CD4-positive, alpha-beta memory T cell (primary cell): ENCODE data around the gene DDX49. TPM values are rescaled to one million over a fixed set of nuclear protein-coding genes. Genes with fewer than 3 reads are reported as not detected.

ENCODE experiments used
- CTCF ChIA-PET: fragments of 350-600 bp; sonication (Branson Sonifier 250); formaldehyde crosslinking; loops from one replicate; lab custom pipeline; 2021; ENCODE audit warnings: inconsistent platforms; ENCODE audit not compliant: partially characterized antibody; lab: Charles Lee
- POLR2A ChIA-PET: fragments of 350-600 bp; sonication (Branson Sonifier 250); formaldehyde crosslinking; loops from one replicate; lab custom pipeline; 2021; ENCODE audit not compliant: partially characterized antibody; lab: Charles Lee
- DNase-seq, 5 donors: peaks; one replicate each; pipeline versions ENCODE4 v3.0.0 to v3.0.0-alpha.2; 2020 to 2022; ENCODE audit warnings: mixed read lengths in 1 of 5
- H3K27ac ChIP-seq: one replicate; pipeline ENCODE4 v1.7.0; 2013; ENCODE audit warnings: low read depth, low read length
- H3K27me3 ChIP-seq: 2 replicates; pipeline ENCODE4 v1.7.0; 2013; ENCODE audit warnings: mild to moderate bottlenecking, low read length, moderate library complexity; ENCODE audit not compliant: insufficient read depth
- H3K36me3 ChIP-seq: 2 replicates; pipeline ENCODE4 v1.7.0; 2013; ENCODE audit warnings: mild to moderate bottlenecking, low read length, moderate library complexity; ENCODE audit not compliant: insufficient read depth
- H3K4me1 ChIP-seq: 2 replicates; pipeline ENCODE4 v1.7.0; 2013; ENCODE audit warnings: mild to moderate bottlenecking, low read length, moderate library complexity; ENCODE audit not compliant: insufficient read depth
- H3K4me3 ChIP-seq, 2 donors: one replicate each; pipeline ENCODE4 v1.7.0; 2013; ENCODE audit warnings: low read length in 2 of 2, mild to moderate bottlenecking in 1 of 2
- H3K9me3 ChIP-seq, 2 donors: one replicate each; pipeline ENCODE4 v1.7.0; 2013; ENCODE audit warnings: low read length in 2 of 2, control low read depth in 1 of 2; ENCODE audit not compliant: control insufficient read depth in 1 of 2
- H3K27ac Mint-ChIP-seq, 7 donors: one replicate each; pipeline ENCODE4 v1.8.0; 2020 to 2021; ENCODE audit warnings: mixed read lengths in 7 of 7, mild to moderate bottlenecking in 6 of 7, inconsistent platforms in 3 of 7, moderate library complexity in 3 of 7
- H3K27me3 Mint-ChIP-seq, 2 donors: one replicate each; pipeline ENCODE4 v1.8.0; 2020 to 2021; ENCODE audit warnings: mixed read lengths in 2 of 2
- H3K36me3 Mint-ChIP-seq, 2 donors: one replicate each; pipeline ENCODE4 v1.8.0; 2020 to 2021; ENCODE audit warnings: mixed read lengths in 2 of 2, inconsistent platforms in 1 of 2, mild to moderate bottlenecking in 1 of 2
- H3K4me1 Mint-ChIP-seq, 4 donors: one replicate each; pipeline ENCODE4 v1.8.0; 2020 to 2021; ENCODE audit warnings: mixed read lengths in 4 of 4, mild to moderate bottlenecking in 1 of 4
- H3K4me3 Mint-ChIP-seq, 8 donors: one replicate each; pipeline ENCODE4 v1.8.0; 2020 to 2021; ENCODE audit warnings: mixed read lengths in 8 of 8, mild to moderate bottlenecking in 7 of 8, moderate library complexity in 6 of 8, inconsistent platforms in 3 of 8
- H3K9me3 Mint-ChIP-seq, 8 donors: one replicate each; pipeline ENCODE4 v1.8.0; 2020 to 2021; ENCODE audit warnings: mixed read lengths in 8 of 8, mild to moderate bottlenecking in 5 of 8, inconsistent platforms in 3 of 8, moderate library complexity in 1 of 8
- intact Hi-C: fragments of 100-400 bp; cut with micrococcal nuclease; formaldehyde crosslinking; loops from one replicate; pipeline ENCODE4 v1.15.1; 2023
- polyA plus RNA-seq, 2 donors: library from polyadenylated mRNA; unstranded; fragments of 300-500 nt; fragmentation: Illumina TruSeq; gene quantifications; one replicate each; pipeline ENCODE4 v1.2.3, GENCODE V29; 2021
- total RNA-seq, 2 experiments: library from RNA; stranded (reverse); gene quantifications; one replicate each; pipeline ENCODE4 v1.2.3, GENCODE V29; 2021

Gene DDX49
- total and polyA plus RNA-seq, 4 experiments from 2014 or later, result 20.7 to 43.6 (median 36.5) TPM

DNA sequence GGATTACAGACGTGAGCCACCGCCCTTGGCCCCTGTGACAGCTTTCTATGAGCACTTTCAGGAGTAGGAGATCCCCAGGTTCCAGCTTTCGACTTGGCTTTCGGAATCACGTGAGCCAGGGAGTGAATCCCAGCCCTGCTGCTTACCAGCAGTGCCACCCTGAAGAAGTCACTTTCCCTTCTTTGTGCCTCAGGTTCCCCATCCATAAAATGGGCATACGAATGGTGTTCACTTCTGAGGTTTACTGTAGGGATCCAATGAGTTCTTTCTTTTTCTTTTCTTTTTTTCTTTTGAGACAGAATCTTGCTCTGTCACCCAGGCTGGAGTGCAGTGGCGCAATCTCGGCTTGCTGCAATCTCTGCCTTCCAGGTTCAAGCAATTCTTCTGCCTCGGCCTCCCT, 25.8 kb downstream of the DDX49 start:
- CTCF ChIA-PET, result no interaction called here
- Histone ChIP-seq H3K27me3 (peaks cover 11% of the 10 kb centered on the region), H3K36me3 (no peaks in the 10 kb centered on the region), H3K9me3 (no peaks in the 10 kb centered on the region), H3K27ac (no peak overlapping the region), H3K4me1 (peaks cover 11% of the 10 kb centered on the region), H3K4me3 (no peak overlapping the region)
- H3K27ac Mint-ChIP-seq, result no peak overlapping the region
- POLR2A ChIA-PET, result no interaction called here
- H3K4me3 Mint-ChIP-seq, result no peak overlapping the region
- no peaks in the 10 kb centered on the region for H3K36me3 Mint-ChIP-seq
- no peak for DNase-seq
- no peaks in the 10 kb centered on the region for H3K9me3 Mint-ChIP-seq
- intact Hi-C loops, result no loop called here
- H3K27me3 Mint-ChIP-seq, result peaks cover 1 to 12% of the 10 kb centered on the region in 2 donors
- peaks cover 3 to 25% (median 5%) of the 10 kb centered on the region in 4 donors for H3K4me1 Mint-ChIP-seq

DNA sequence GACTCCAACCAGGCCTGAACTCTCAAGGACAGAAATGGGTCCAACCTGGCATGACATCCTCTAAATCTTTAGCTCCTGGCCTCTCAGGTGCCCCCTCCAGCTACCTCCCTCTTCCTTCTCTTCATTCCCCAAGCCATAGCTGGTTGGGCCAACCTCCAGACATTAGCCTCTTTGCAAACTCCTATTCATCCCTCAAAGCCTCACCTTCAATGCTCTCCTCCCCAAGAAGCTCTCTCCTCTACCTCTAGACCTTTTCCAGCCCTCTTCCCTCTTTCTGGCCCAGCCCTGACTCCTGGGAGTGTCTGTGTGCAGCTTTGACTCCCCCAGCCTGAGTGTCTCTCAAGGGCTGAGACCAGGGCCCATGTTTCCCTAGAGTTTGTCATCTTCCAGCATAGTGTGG, 26.8 kb downstream of the DDX49 start:
- DNase-seq, result no peak
- Histone ChIP-seq H3K4me1 (peaks cover 5% of the 10 kb centered on the region), H3K36me3 (no peaks in the 10 kb centered on the region), H3K9me3 (no peaks in the 10 kb centered on the region), H3K4me3 (no peak overlapping the region), H3K27ac (no peak overlapping the region), H3K27me3 (peaks cover 7% of the 10 kb centered on the region)
- H3K9me3 Mint-ChIP-seq, result no peaks in the 10 kb centered on the region
- ChIA-PET POLR2A (no interaction called here), CTCF (no interaction called here)
- peak overlapping the region in 1 of 7 donors; percentile 1 for H3K27ac Mint-ChIP-seq
- no peaks in the 10 kb centered on the region for H3K36me3 Mint-ChIP-seq
- intact Hi-C loops, result no loop called here
- peaks cover 2 to 24% (median 5%) of the 10 kb centered on the region in 4 donors for H3K4me1 Mint-ChIP-seq
- H3K27me3 Mint-ChIP-seq, result peaks cover 1 to 10% of the 10 kb centered on the region in 2 donors
- H3K4me3 Mint-ChIP-seq, result peak overlapping the region in 1 of 8 donors; percentile 48

DNA sequence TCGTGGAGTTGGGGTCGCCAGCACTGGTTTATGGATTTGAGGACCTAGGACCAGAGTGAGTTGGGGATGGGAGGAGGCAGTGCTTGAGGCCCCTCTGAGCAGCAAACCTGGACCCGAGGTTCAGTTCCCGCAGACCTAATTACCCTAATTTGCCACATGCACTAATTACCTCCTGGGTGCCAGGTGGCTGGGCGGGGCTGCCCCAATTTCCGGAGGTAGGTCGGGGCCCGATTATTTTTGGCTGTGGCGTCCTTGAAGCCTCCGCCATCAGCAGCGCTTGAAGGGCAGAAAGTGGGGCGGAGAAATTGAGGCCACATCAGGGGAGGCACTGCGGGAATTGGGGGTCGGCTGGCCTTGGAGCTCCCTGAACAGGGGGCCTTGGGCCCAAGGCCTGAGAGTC, 27.4 kb downstream of the DDX49 start:
- Mint-ChIP-seq H3K36me3 (no peaks in the 10 kb centered on the region), H3K27me3 (peaks cover 0 to 8% of the 10 kb centered on the region in 2 donors), H3K27ac (peak overlapping the region in 4 of 7 donors; percentile 22 to 69 (median 57)), H3K4me1 (peaks cover 2 to 18% (median 5%) of the 10 kb centered on the region in 4 donors), H3K4me3 (peak overlapping the region in 3 of 8 donors; percentile 15 to 51 (median 41)), H3K9me3 (no peaks in the 10 kb centered on the region)
- Histone ChIP-seq H3K36me3 (no peaks in the 10 kb centered on the region), H3K9me3 (no peaks in the 10 kb centered on the region), H3K27ac (no peak overlapping the region), H3K27me3 (peaks cover 1% of the 10 kb centered on the region), H3K4me3 (no peak overlapping the region), H3K4me1 (no peaks in the 10 kb centered on the region)
- ChIA-PET CTCF (no interaction called here), POLR2A (no interaction called here)
- intact Hi-C loops, result no loop called here
- DNase-seq, result no peak

DNA sequence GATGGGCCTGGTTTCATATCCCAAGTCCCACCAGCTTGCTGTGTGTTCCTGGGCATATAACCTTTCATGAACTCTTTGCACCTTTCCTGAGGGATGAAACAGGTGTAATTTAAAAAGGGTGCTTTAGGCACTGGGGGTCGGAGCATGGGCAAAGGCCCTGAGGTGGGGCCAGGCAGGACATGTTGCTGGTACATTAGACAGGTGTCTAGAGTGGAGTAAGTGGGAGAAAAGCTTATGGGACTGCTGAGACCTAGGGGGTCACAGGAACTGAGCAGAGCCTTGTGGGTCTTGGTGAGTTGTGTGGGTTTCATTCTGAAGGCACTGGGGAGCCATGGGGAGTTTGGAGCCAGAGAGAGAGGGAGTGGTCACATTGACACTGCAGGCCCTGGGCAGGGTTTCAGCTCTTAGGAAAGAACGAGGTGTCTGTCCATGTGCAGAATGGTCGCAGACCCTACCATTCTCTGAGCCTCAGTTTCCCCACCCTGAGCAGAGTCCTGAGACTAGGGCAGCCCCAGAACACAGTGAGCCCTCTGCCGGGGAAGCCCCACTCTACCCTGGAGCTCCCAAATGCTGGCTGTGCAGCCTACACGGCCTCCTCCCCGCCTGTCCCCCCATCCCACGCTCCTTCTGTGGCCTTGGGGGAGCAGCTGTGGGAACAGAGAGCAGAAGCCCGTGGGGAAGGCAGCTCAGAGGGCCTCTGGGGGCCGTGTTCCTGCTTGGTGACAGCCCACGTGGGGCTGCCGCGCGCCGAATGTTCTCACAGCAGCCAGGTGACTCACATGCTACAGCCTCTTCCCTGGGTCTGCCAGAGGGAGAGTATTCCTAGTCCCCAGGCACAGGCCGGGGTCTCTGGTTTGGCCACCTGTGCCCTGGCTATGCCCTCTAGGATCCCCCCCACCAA, 28.8 kb downstream of the DDX49 start:
- no peaks in the 10 kb centered on the region for H3K27me3 ChIP-seq
- H3K4me3 ChIP-seq, result no peak overlapping the region
- Mint-ChIP-seq H3K27ac (no peak overlapping the region), H3K4me3 (no peak overlapping the region), H3K36me3 (no peaks in the 10 kb centered on the region), H3K4me1 (peaks cover 2 to 17% (median 5%) of the 10 kb centered on the region in 4 donors), H3K27me3 (peaks cover 0 to 8% of the 10 kb centered on the region in 2 donors), H3K9me3 (no peaks in the 10 kb centered on the region)
- H3K27ac ChIP-seq, result no peak overlapping the region
- intact Hi-C loops, result no loop called here
- H3K4me1 ChIP-seq, result no peaks in the 10 kb centered on the region
- ChIA-PET CTCF (no interaction called here), POLR2A (no interaction called here)
- H3K36me3 ChIP-seq, result no peaks in the 10 kb centered on the region
- no peaks in the 10 kb centered on the region for H3K9me3 ChIP-seq
- no peak for DNase-seq

DNA sequence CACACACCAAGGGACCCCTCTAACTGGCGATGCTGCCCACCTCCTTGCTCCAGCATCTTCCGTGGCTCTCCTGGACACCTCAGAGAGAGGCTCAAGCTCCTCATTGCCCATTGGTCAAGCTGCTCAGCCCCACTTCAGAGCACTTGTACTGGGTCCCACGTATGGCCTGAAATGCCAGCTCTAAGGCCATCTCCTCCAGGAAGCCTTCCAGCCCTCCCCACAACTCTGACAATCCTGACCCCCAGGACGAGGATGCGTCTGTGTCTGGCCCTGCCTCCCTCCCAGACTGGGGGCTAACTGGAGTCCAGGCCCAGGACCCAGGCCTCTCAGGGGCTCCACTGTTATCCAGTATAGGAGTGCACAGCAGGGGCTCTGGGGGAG, 29.5 kb downstream of the DDX49 start:
- no peak overlapping the region for H3K27ac Mint-ChIP-seq
- no peak for DNase-seq
- H3K4me1 Mint-ChIP-seq, result peaks cover 2 to 17% (median 5%) of the 10 kb centered on the region in 4 donors
- Histone ChIP-seq H3K27me3 (no peaks in the 10 kb centered on the region), H3K9me3 (no peaks in the 10 kb centered on the region), H3K27ac (no peak overlapping the region), H3K4me3 (no peak overlapping the region), H3K4me1 (no peaks in the 10 kb centered on the region), H3K36me3 (no peaks in the 10 kb centered on the region)
- H3K36me3 Mint-ChIP-seq, result no peaks in the 10 kb centered on the region
- peak overlapping the region in 2 of 8 donors; percentile 11 to 27 for H3K4me3 Mint-ChIP-seq
- H3K9me3 Mint-ChIP-seq, result no peaks in the 10 kb centered on the region
- intact Hi-C loops, result no loop called here
- CTCF ChIA-PET, result no interaction called here
- H3K27me3 Mint-ChIP-seq, result peaks cover 0 to 8% of the 10 kb centered on the region in 2 donors
- POLR2A ChIA-PET, result no interaction called here

DNA sequence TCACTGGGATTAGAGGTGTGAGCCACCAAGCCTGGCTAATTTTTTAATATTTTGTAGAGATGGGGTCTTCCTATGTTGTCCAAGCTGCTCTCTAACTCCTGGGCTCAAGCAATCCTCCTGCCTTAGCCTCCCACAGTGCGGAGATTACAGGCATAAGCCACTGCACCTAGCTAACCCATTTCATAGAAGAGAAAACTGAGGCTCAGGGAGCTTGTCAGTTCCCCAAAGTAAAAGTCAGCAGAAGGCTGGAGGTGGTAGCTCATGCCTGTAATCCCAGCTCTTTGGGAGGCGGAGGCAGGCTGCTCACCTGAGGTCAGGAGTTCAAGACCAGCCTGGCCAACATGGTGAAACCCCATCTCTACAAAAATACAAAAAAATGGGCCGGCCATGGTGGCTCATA, 30.3 kb downstream of the DDX49 start:
- Mint-ChIP-seq H3K9me3 (peaks cover 0 to under 1% (median 0%) of the 10 kb centered on the region in 8 donors), H3K4me3 (no peak overlapping the region), H3K36me3 (no peaks in the 10 kb centered on the region), H3K27ac (no peak overlapping the region), H3K27me3 (peaks cover 0 to 8% of the 10 kb centered on the region in 2 donors), H3K4me1 (peaks cover 2 to 17% (median 5%) of the 10 kb centered on the region in 4 donors)
- intact Hi-C loops, result no loop called here
- POLR2A ChIA-PET, result interaction anchor here (0.6 kb wide), 1 partner anchor 89 kb away, joined by 3 read pairs; no protein-coding TSS in a partner anchor
- H3K36me3 ChIP-seq, result no peaks in the 10 kb centered on the region
- CTCF ChIA-PET, result interaction anchor here (0.7 kb wide), 1 partner anchor 480 kb away, joined by 3 read pairs; no protein-coding TSS in a partner anchor
- DNase-seq, result no peak
- no peak overlapping the region for H3K27ac ChIP-seq
- no peaks in the 10 kb centered on the region for H3K9me3 ChIP-seq
- H3K4me1 ChIP-seq, result no peaks in the 10 kb centered on the region
- H3K27me3 ChIP-seq, result no peaks in the 10 kb centered on the region
- H3K4me3 ChIP-seq, result no peak overlapping the region

DNA sequence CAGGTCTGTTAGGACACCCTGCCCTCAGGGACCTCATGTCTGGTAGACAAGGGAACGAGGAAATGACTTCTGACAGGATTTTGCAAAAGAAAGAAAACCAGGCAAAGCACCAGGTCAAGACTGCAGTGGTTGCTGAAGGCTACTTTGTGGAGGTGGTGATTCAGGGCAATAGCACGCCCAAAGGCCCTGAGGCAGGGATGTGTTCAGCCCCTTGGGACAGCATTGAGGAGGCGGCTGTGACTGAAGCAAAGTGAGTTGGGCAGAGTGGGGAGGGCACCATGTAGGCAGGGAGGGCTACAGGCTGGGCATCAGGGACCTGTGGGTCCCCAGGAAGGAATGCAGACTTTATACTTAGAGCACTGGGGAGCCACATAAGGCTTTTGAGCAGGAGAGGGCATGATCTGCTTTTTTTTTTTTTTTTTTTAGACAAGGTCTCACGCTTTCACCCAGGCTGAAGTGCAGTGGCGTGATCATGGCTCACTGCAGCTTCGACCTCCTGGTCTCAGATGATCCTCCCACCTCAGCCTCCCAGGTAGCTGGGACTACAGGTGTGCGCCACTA, 32.3 kb downstream of the DDX49 start:
- H3K9me3 Mint-ChIP-seq, result peaks cover 0 to 4% (median 0%) of the 10 kb centered on the region in 8 donors
- H3K4me3 Mint-ChIP-seq, result no peak overlapping the region
- ChIA-PET POLR2A (no interaction called here), CTCF (no interaction called here)
- no peaks in the 10 kb centered on the region for H3K36me3 ChIP-seq
- peaks cover 0 to 8% (median under 1%) of the 10 kb centered on the region in 4 donors for H3K4me1 Mint-ChIP-seq
- H3K4me1 ChIP-seq, result no peaks in the 10 kb centered on the region
- no peak overlapping the region for H3K27ac Mint-ChIP-seq
- H3K4me3 ChIP-seq, result no peak overlapping the region
- intact Hi-C loops, result no loop called here
- H3K9me3 ChIP-seq, result no peaks in the 10 kb centered on the region
- no peaks in the 10 kb centered on the region for H3K36me3 Mint-ChIP-seq
- peaks cover 0 to 6% of the 10 kb centered on the region in 2 donors for H3K27me3 Mint-ChIP-seq
- H3K27ac ChIP-seq, result no peak overlapping the region
- no peaks in the 10 kb centered on the region for H3K27me3 ChIP-seq
- DNase-seq, result no peak
